ENCODE data around the gene ARHGAP42.

Gene ARHGAP42

GRCh38 chr11:100639140-100639539 is 47.9 kb upstream of the ARHGAP42 start:
- H3K36me3 ChIP-seq (ENCODE audit: insufficient read depth, low read length): no peaks in the 10 kb centered on the region
- TF ChIP-seq, protein P1, sequence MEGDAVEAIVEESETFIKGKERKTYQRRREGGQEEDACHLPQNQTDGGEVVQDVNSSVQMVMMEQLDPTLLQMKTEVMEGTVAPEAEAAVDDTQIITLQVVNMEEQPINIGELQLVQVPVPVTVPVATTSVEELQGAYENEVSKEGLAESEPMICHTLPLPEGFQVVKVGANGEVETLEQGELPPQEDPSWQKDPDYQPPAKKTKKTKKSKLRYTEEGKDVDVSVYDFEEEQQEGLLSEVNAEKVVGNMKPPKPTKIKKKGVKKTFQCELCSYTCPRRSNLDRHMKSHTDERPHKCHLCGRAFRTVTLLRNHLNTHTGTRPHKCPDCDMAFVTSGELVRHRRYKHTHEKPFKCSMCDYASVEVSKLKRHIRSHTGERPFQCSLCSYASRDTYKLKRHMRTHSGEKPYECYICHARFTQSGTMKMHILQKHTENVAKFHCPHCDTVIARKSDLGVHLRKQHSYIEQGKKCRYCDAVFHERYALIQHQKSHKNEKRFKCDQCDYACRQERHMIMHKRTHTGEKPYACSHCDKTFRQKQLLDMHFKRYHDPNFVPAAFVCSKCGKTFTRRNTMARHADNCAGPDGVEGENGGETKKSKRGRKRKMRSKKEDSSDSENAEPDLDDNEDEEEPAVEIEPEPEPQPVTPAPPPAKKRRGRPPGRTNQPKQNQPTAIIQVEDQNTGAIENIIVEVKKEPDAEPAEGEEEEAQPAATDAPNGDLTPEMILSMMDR (IDR thresholded peaks at IDR 0.05; ENCODE audit: low read length): no peak
- TF ChIP-seq EZH2 (IDR thresholded peaks at IDR 0.05; ENCODE audit: borderline replicate concordance, low read length): no peak
- H4K20me1 ChIP-seq (ENCODE audit: insufficient read depth, low read length): no peaks in the 10 kb centered on the region
- no peaks in the 10 kb centered on the region for H3K4me1 ChIP-seq (ENCODE audit: insufficient read depth, low read length, severe bottlenecking)
- no peaks in the 10 kb centered on the region for H3K79me2 ChIP-seq (ENCODE audit: insufficient read depth, low read length)
- H3K4me2 ChIP-seq (ENCODE audit: low read length): no peak overlapping the region
- no peak overlapping the region for H2AFZ ChIP-seq (ENCODE audit: low read length)
- H3K4me3 ChIP-seq (ENCODE audit: low read depth, low read length, poor library complexity, severe bottlenecking): no peak overlapping the region
- H3F3A ChIP-seq (ENCODE audit: insufficient read depth, low read length): no peaks in the 10 kb centered on the region
- H3K27ac ChIP-seq (ENCODE audit: low read depth, low read length, poor library complexity, severe bottlenecking): no peak overlapping the region
- H3K9me3 ChIP-seq (ENCODE audit: low read length): no peaks in the 10 kb centered on the region
- H3K27me3 ChIP-seq (ENCODE audit: insufficient read depth, low read length): no peaks in the 10 kb centered on the region
- H3K9ac ChIP-seq (ENCODE audit: low read length): no peak overlapping the region
- H3K9me2 ChIP-seq (ENCODE audit: low read depth, low read length): no peaks in the 10 kb centered on the region

GRCh38 chr11:100640071-100640470 is 47.0 kb upstream of the ARHGAP42 start:
- H3K9ac ChIP-seq (ENCODE audit: low read length): no peak overlapping the region
- no peaks in the 10 kb centered on the region for H3K9me3 ChIP-seq (ENCODE audit: low read length)
- H3K36me3 ChIP-seq (ENCODE audit: insufficient read depth, low read length): no peaks in the 10 kb centered on the region
- H4K20me1 ChIP-seq (ENCODE audit: insufficient read depth, low read length): no peaks in the 10 kb centered on the region
- no peak overlapping the region for H2AFZ ChIP-seq (ENCODE audit: low read length)
- no peak overlapping the region for H3K27ac ChIP-seq (ENCODE audit: low read depth, low read length, poor library complexity, severe bottlenecking)
- no peaks in the 10 kb centered on the region for H3K9me2 ChIP-seq (ENCODE audit: low read depth, low read length)
- no peaks in the 10 kb centered on the region for H3F3A ChIP-seq (ENCODE audit: insufficient read depth, low read length)
- no peak overlapping the region for H3K4me2 ChIP-seq (ENCODE audit: low read length)
- no peak for TF ChIP-seq EZH2 (IDR thresholded peaks at IDR 0.05; ENCODE audit: borderline replicate concordance, low read length)
- TF ChIP-seq, protein P1 (IDR thresholded peaks at IDR 0.05; ENCODE audit: low read length): no peak
- H3K4me1 ChIP-seq (ENCODE audit: insufficient read depth, low read length, severe bottlenecking): no peaks in the 10 kb centered on the region
- H3K4me3 ChIP-seq (ENCODE audit: low read depth, low read length, poor library complexity, severe bottlenecking): no peak overlapping the region
- H3K27me3 ChIP-seq (ENCODE audit: insufficient read depth, low read length): no peaks in the 10 kb centered on the region
- no peaks in the 10 kb centered on the region for H3K79me2 ChIP-seq (ENCODE audit: insufficient read depth, low read length)

- no peak overlapping the region for H2AFZ ChIP-seq (ENCODE audit: low read length)
- H3K9ac ChIP-seq (ENCODE audit: low read length): no peak overlapping the region
- H3K36me3 ChIP-seq (ENCODE audit: insufficient read depth, low read length): no peaks in the 10 kb centered on the region
- TF ChIP-seq, protein P1 (IDR thresholded peaks at IDR 0.05; ENCODE audit: low read length): no peak
- no peak for TF ChIP-seq EZH2 (IDR thresholded peaks at IDR 0.05; ENCODE audit: borderline replicate concordance, low read length)
- H3F3A ChIP-seq (ENCODE audit: insufficient read depth, low read length): no peaks in the 10 kb centered on the region
- H3K27ac ChIP-seq (ENCODE audit: low read depth, low read length, poor library complexity, severe bottlenecking): no peak overlapping the region
- H3K79me2 ChIP-seq (ENCODE audit: insufficient read depth, low read length): no peaks in the 10 kb centered on the region
- H3K4me2 ChIP-seq (ENCODE audit: low read length): no peak overlapping the region
- no peaks in the 10 kb centered on the region for H3K9me3 ChIP-seq (ENCODE audit: low read length)
- no peak overlapping the region for H3K4me3 ChIP-seq (ENCODE audit: low read depth, low read length, poor library complexity, severe bottlenecking)
- H3K4me1 ChIP-seq (ENCODE audit: insufficient read depth, low read length, severe bottlenecking): no peaks in the 10 kb centered on the region
- no peaks in the 10 kb centered on the region for H3K9me2 ChIP-seq (ENCODE audit: low read depth, low read length)
- no peaks in the 10 kb centered on the region for H4K20me1 ChIP-seq (ENCODE audit: insufficient read depth, low read length)
- H3K27me3 ChIP-seq (ENCODE audit: insufficient read depth, low read length): no peaks in the 10 kb centered on the region
These were observed 46.4 kb upstream of the ARHGAP42 start for GRCh38 chr11:100640646-100641045.

All from OCI-LY1 (cell line).